ENCODE data around the gene GIMAP8. TPM values are rescaled to one million over a fixed set of nuclear protein-coding genes. Genes with fewer than 3 reads are reported as not detected.
"Not testable (repeated sequence)": the region's sequence is repeated elsewhere in the genome, so short reads cannot be mapped to it uniquely, and the experiment has no call there.

GIMAP8 gene
- total RNA-seq, 1 experiment from 2014 or later = 0.07 TPM

GRCh38 chr7:150516956-150517745 lies 66.7 kb downstream of the GIMAP8 start:
- no peaks in the 10 kb centered on the region; the same call in 1 of the 2 replicates for H3K27me3 ChIP-seq (replicated peaks; ENCODE audit: control insufficient read depth, insufficient read depth, low read length)
- Mint-ChIP-seq H3K4me1 (ENCODE audit: low read depth, unreplicated experiment) (no peaks in the 10 kb centered on the region), H3K27ac (ENCODE audit: unreplicated experiment) (no peak overlapping the region), H3K9me3 (ENCODE audit: unreplicated experiment) (no peaks in the 10 kb centered on the region), H3K27me3 (ENCODE audit: insufficient read depth, unreplicated experiment) (peaks cover 16% of the 10 kb centered on the region), H3K4me3 (ENCODE audit: unreplicated experiment) (no peak overlapping the region), H3K36me3 (ENCODE audit: insufficient read depth, unreplicated experiment) (no peaks in the 10 kb centered on the region)
- no peaks in the 10 kb centered on the region for H3K9me3 ChIP-seq
- H3K4me3 ChIP-seq (ENCODE audit: low read depth, low read length) = no peak overlapping the region
- ChIA-PET POLR2A (no interaction called here), CTCF (no interaction called here)
- intact Hi-C loops (cut with micrococcal nuclease; ENCODE audit: unreplicated experiment) = no loop called here
- no peak for DNase-seq
- TF ChIP-seq CTCF (IDR thresholded peaks at IDR 0.05; ENCODE audit: insufficient read depth in 1 of 2, low read depth in 1 of 2, low read length in 1 of 2, severe bottlenecking in 1 of 2, unreplicated experiment in 1 of 2) = no peak
- BruUV-seq (replicated peaks) = no TSS peak
- no peaks in the 10 kb centered on the region for H3K4me1 ChIP-seq
- H3K36me3 ChIP-seq (ENCODE audit: control insufficient read depth, insufficient read depth, low read length) = no peaks in the 10 kb centered on the region

GRCh38 chr7:150519310-150519709 lies 68.9 kb downstream of the GIMAP8 start:
- BruUV-seq (replicated peaks) = no TSS peak
- H3K4me1 ChIP-seq = no peaks in the 10 kb centered on the region
- intact Hi-C loops (cut with micrococcal nuclease; ENCODE audit: unreplicated experiment) = no loop called here
- Mint-ChIP-seq H3K4me1 (ENCODE audit: low read depth, unreplicated experiment) (no peaks in the 10 kb centered on the region), H3K27ac (ENCODE audit: unreplicated experiment) (no peak overlapping the region), H3K9me3 (ENCODE audit: unreplicated experiment) (no peaks in the 10 kb centered on the region), H3K27me3 (ENCODE audit: insufficient read depth, unreplicated experiment) (peaks cover 14% of the 10 kb centered on the region), H3K4me3 (ENCODE audit: unreplicated experiment) (no peak overlapping the region), H3K36me3 (ENCODE audit: insufficient read depth, unreplicated experiment) (no peaks in the 10 kb centered on the region)
- DNase-seq = no peak
- H3K9me3 ChIP-seq = no peaks in the 10 kb centered on the region
- H3K27me3 ChIP-seq (replicated peaks; ENCODE audit: control insufficient read depth, insufficient read depth, low read length) = no peaks in the 10 kb centered on the region; the same call in 1 of the 2 replicates
- CTCF ChIA-PET = no interaction called here
- TF ChIP-seq CTCF (IDR thresholded peaks at IDR 0.05; ENCODE audit: insufficient read depth in 1 of 2, low read depth in 1 of 2, low read length in 1 of 2, severe bottlenecking in 1 of 2, unreplicated experiment in 1 of 2) = no peak
- H3K36me3 ChIP-seq (ENCODE audit: control insufficient read depth, insufficient read depth, low read length) = no peaks in the 10 kb centered on the region
- no peak overlapping the region for H3K4me3 ChIP-seq (ENCODE audit: low read depth, low read length)
- POLR2A ChIA-PET = no interaction called here

- no peaks in the 10 kb centered on the region for H3K4me1 ChIP-seq
- ChIA-PET CTCF (no interaction called here), POLR2A (no interaction called here)
- Mint-ChIP-seq H3K4me1 (ENCODE audit: low read depth, unreplicated experiment) (no peaks in the 10 kb centered on the region), H3K9me3 (ENCODE audit: unreplicated experiment) (no peaks in the 10 kb centered on the region), H3K27me3 (ENCODE audit: insufficient read depth, unreplicated experiment) (peaks cover 16% of the 10 kb centered on the region), H3K4me3 (ENCODE audit: unreplicated experiment) (no peak overlapping the region), H3K27ac (ENCODE audit: unreplicated experiment) (no peak overlapping the region), H3K36me3 (ENCODE audit: insufficient read depth, unreplicated experiment) (no peaks in the 10 kb centered on the region)
- no peak for TF ChIP-seq CTCF (IDR thresholded peaks at IDR 0.05; ENCODE audit: insufficient read depth in 1 of 2, low read depth in 1 of 2, low read length in 1 of 2, severe bottlenecking in 1 of 2, unreplicated experiment in 1 of 2)
- intact Hi-C loops (cut with micrococcal nuclease; ENCODE audit: unreplicated experiment) = no loop called here
- DNase-seq = no peak
- BruUV-seq (replicated peaks) = no TSS peak
- no peaks in the 10 kb centered on the region; the same call in 1 of the 2 replicates for H3K27me3 ChIP-seq (replicated peaks; ENCODE audit: control insufficient read depth, insufficient read depth, low read length)
- no peaks in the 10 kb centered on the region for H3K36me3 ChIP-seq (ENCODE audit: control insufficient read depth, insufficient read depth, low read length)
- H3K9me3 ChIP-seq = no peaks in the 10 kb centered on the region
- no peak overlapping the region for H3K4me3 ChIP-seq (ENCODE audit: low read depth, low read length)
Measured at GRCh38 chr7:150520145-150520544, 69.7 kb downstream of the GIMAP8 start.

GRCh38 chr7:150522931-150523330 lies 72.5 kb downstream of the GIMAP8 start:
- H3K9me3 Mint-ChIP-seq (ENCODE audit: unreplicated experiment); H3K36me3 Mint-ChIP-seq (ENCODE audit: insufficient read depth, unreplicated experiment); H3K27ac Mint-ChIP-seq (ENCODE audit: unreplicated experiment); BruUV-seq (replicated peaks); H3K4me1 Mint-ChIP-seq (ENCODE audit: low read depth, unreplicated experiment); DNase-seq; H3K4me1 ChIP-seq; CTCF ChIA-PET; H3K36me3 ChIP-seq (ENCODE audit: control insufficient read depth, insufficient read depth, low read length); intact Hi-C loops (cut with micrococcal nuclease; ENCODE audit: unreplicated experiment); H3K9me3 ChIP-seq; H3K4me3 ChIP-seq (ENCODE audit: low read depth, low read length); H3K27me3 ChIP-seq (replicated peaks; ENCODE audit: control insufficient read depth, insufficient read depth, low read length); H3K4me3 Mint-ChIP-seq (ENCODE audit: unreplicated experiment); POLR2A ChIA-PET: not testable (repeated sequence)
- peaks cover 14% of the 10 kb centered on the region for H3K27me3 Mint-ChIP-seq (ENCODE audit: insufficient read depth, unreplicated experiment)

Measured in Caco-2 (cell line).